Endothelial cell of umbilical vein (primary cell): Measurements from ENCODE around the gene PI4KA. TPM values are rescaled to one million over a fixed set of nuclear protein-coding genes. Genes with fewer than 3 reads are reported as not detected.
"Not testable (repeated sequence)": the region's sequence is repeated elsewhere in the genome, so short reads cannot be mapped to it uniquely, and the experiment has no call there.

ENCODE experiments used
- BruUV-seq: library from RNA; stranded (reverse); fragments of 400-500 nt; replicated peaks from 2 replicates; lab custom pipeline; 2021; lab: Mats Ljungman, UMichigan
- CTCF ChIA-PET: fragments of 300-600, 350-600 bp; sonication (Branson Sonifier 250); formaldehyde crosslinking; loops from one replicate; lab custom pipeline; 2021; ENCODE audit warnings: antibody characterized with exemption, inconsistent platforms; lab: Charles Lee
- POLR2A ChIA-PET: fragments of 300-600, 350-600 bp; sonication (Branson Sonifier 250); formaldehyde crosslinking; loops from one replicate; lab custom pipeline; 2021; ENCODE audit warnings: antibody characterized with exemption, inconsistent platforms; lab: Charles Lee
- DNase-seq: peaks from one replicate; pipeline ENCODE4 v3.0.0-alpha.2; 2011; ENCODE audit warnings: low read depth, low spot score
- FAIRE-seq: peaks from 2 replicates; lab custom pipeline; 2011; peaks lifted over from hg19 to GRCh38; lab: Jason Lieb, UNC
- H2AFZ ChIP-seq: 2 replicates; pipeline ENCODE4 v1.6.0; 2012; ENCODE audit warnings: low read depth, low read length, control low read depth, inconsistent platforms
- H3K27ac ChIP-seq: 2 replicates; pipeline ENCODE4 v1.5.1; 2011; ENCODE audit warnings: low read depth, mild to moderate bottlenecking, control low read depth, low read length, moderate library complexity; ENCODE audit not compliant: insufficient read depth
- H3K27me3 ChIP-seq, 2 experiments: 2 replicates each; pipeline versions ENCODE4 v1.6.0 to v1.6.1; 2011; ENCODE audit warnings: low read length in 2 of 2, mixed read lengths in 1 of 2; ENCODE audit not compliant: control insufficient read depth in 2 of 2, insufficient read depth in 2 of 2
- H3K36me3 ChIP-seq, 2 experiments: 2 replicates in 1 of 2; 3 replicates in 1 of 2; pipeline ENCODE4 v1.5.1; 2011; ENCODE audit warnings: low read length in 2 of 2, mild to moderate bottlenecking in 1 of 2, moderate library complexity in 1 of 2; ENCODE audit not compliant: control insufficient read depth in 2 of 2, insufficient read depth in 2 of 2; ENCODE audit errors: extremely low read depth in 1 of 2
- H3K4me1 ChIP-seq: 3 replicates; pipeline ENCODE4 v1.5.1; 2011; ENCODE audit warnings: mild to moderate bottlenecking, low read length; ENCODE audit not compliant: control insufficient read depth, insufficient read depth; ENCODE audit errors: extremely low read depth
- H3K4me2 ChIP-seq: 2 replicates; pipeline ENCODE4 v1.6.1; 2011; ENCODE audit warnings: low read length, control low read depth, mixed read lengths; ENCODE audit not compliant: insufficient read depth
- H3K4me3 ChIP-seq, 3 experiments: fragments of 200-600 bp in 1 of 3; sonication (generic), shearing (Covaris generic) in 1 of 3; replicated peaks in 1 of 3; 2 replicates each; pipeline ENCODE4 v1.5.1; 2011 to 2016; ENCODE audit warnings: control low read depth in 3 of 3, low read length in 3 of 3, mild to moderate bottlenecking in 2 of 3, inconsistent platforms in 1 of 3, low read depth in 1 of 3, moderate library complexity in 1 of 3; ENCODE audit not compliant: insufficient read depth in 1 of 3
- H3K79me2 ChIP-seq: 2 replicates; pipeline ENCODE4 v1.6.0; 2012; ENCODE audit warnings: low read length, inconsistent platforms; ENCODE audit not compliant: control insufficient read depth, insufficient read depth
- H3K9ac ChIP-seq: replicated peaks from 2 replicates; pipeline ENCODE3; 2011; ENCODE audit warnings: low read length, control low read depth; ENCODE audit not compliant: insufficient read depth; ENCODE audit errors: extremely low read depth
- H3K9me1 ChIP-seq: replicated peaks from 3 replicates; pipeline ENCODE4 v1.6.0; 2011; ENCODE audit warnings: mild to moderate bottlenecking, low read length; ENCODE audit not compliant: control insufficient read depth, insufficient read depth; ENCODE audit errors: extremely low read depth
- H3K9me3 ChIP-seq: replicated peaks from 2 replicates; pipeline ENCODE4 v1.5.1; 2012; ENCODE audit warnings: low read length, inconsistent platforms; ENCODE audit not compliant: control insufficient read depth, insufficient read depth
- H4K20me1 ChIP-seq: replicated peaks from 2 replicates; pipeline ENCODE3; 2011; ENCODE audit warnings: mild to moderate bottlenecking, low read length; ENCODE audit not compliant: control insufficient read depth, insufficient read depth; ENCODE audit errors: extremely low read depth
- JUN ChIP-seq: IDR thresholded peaks from 2 replicates; pipeline ENCODE4 v1.6.1; 2011; ENCODE audit warnings: borderline replicate concordance, low read depth; ENCODE audit not compliant: insufficient read length, insufficient read depth
- MYC ChIP-seq: IDR thresholded peaks from one replicate; pipeline ENCODE4 v1.6.1; 2011; ENCODE audit warnings: mild to moderate bottlenecking, low read depth, low read length
- POLR2A ChIP-seq: IDR thresholded peaks from 2 replicates; pipeline ENCODE4 v1.6.1; 2012; ENCODE audit warnings: low read depth, mild to moderate bottlenecking, control low read depth, low read length
- POLR2AphosphoS5 ChIP-seq: IDR thresholded peaks from 2 replicates; pipeline ENCODE4 v1.6.1; 2012; ENCODE audit warnings: low read depth, mild to moderate bottlenecking, control low read depth, low read length, moderate library complexity; ENCODE audit not compliant: insufficient read depth
- dilution Hi-C: fragments of 300-500 bp; cut with MboI; formaldehyde crosslinking; loops from one replicate; pipeline ENCODE4 v1.15.0; 2019; ENCODE audit warnings: low sequenced_read_pairs; ENCODE audit not compliant: extremely low pct_ligation_motif_present
- intact Hi-C: fragments of 100-400 bp; cut with micrococcal nuclease; formaldehyde crosslinking; loops from one replicate; pipeline ENCODE4 v1.10.0; 2022
- polyA plus RNA-seq, 4 experiments: library from polyadenylated mRNA; depleted of rRNA in 3 of 4; stranded (reverse) in 3 of 4; unstranded in 1 of 4; fragments of >200 nt; gene quantifications; 2 replicates each; pipeline versions ENCODE4 v1.2.1 to v1.2.3, GENCODE V29; 2011 to 2012; ENCODE audit warnings: missing spikeins in 1 of 4
- total RNA-seq: library from RNA; stranded (reverse); gene quantifications from 2 replicates; pipeline ENCODE4 v1.2.3, GENCODE V29; 2021
- TF ChIP-seq, protein P1 (sequence below): IDR thresholded peaks from 2 replicates; pipeline ENCODE4 v1.6.1; 2011; ENCODE audit not compliant: insufficient read depth, insufficient read length
- TF ChIP-seq, protein P2 (sequence below), 2 donors: IDR thresholded peaks; 1 replicate in 1 of 2; 2 replicates in 1 of 2; pipeline ENCODE4 v1.5.1; 2011; ENCODE audit warnings: low read length in 2 of 2, mild to moderate bottlenecking in 2 of 2, moderate library complexity in 2 of 2, control low read depth in 1 of 2, inconsistent platforms in 1 of 2, low read depth in 1 of 2; ENCODE audit not compliant: insufficient read depth in 1 of 2; ENCODE audit errors: extremely low read depth in 1 of 2

The PI4KA gene
- total and polyA plus RNA-seq, 2 donors (not counting 3 experiments of a cell fraction or from before 2014, with no cell fraction given), result 28.9 to 56.4 TPM

DNA sequence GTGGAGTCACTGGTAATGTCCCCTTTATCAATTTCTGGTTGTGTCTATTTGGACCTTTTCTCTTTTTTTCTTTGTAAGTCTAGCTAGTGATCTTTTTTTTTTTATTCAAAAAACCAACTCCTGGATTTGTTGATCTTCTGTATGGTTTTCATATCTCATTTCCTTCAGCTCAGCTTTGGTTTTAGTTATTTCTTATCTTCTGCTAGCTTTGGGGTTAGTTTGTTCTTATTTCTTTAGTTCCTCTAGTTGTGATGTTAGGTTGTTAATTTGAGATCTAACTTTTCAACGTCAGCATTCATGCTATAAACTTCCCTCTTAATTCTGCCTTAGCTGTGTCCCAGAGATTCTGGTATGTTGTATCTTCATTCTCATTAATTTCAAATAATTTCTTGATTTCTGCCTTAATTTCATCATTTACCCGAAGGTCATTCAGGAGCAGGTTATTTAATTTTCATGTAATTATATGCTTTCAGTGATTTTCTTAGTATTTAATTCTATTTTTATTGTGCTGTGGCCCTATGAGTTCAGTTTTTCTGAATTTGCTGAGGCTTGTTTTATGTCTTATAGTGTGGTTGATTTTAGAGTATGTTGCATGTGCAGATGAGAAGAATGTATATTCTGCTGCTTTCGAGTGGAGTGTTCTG, 29.0 kb downstream of the PI4KA start:
- Histone ChIP-seq H3K4me2 (no peak overlapping the region), H3K4me3 (no peak overlapping the region), H3K27me3 (no peaks in the 10 kb centered on the region), H3K9me3 (no peaks in the 10 kb centered on the region), H2AFZ (no peak overlapping the region), H3K4me1 (no peaks in the 10 kb centered on the region), H4K20me1 (no peaks in the 10 kb centered on the region), H3K36me3 (peaks cover 0 to 10% of the 10 kb centered on the region in 2 experiments), H3K9ac (no peak overlapping the region), H3K9me1 (no peaks in the 10 kb centered on the region), H3K79me2 (no peaks in the 10 kb centered on the region), H3K27ac (no peak overlapping the region)
- DNase-seq, result no peak
- BruUV-seq, result no TSS peak
- dilution Hi-C loops (no loop called here), intact Hi-C loops (no loop called here)
- FAIRE-seq, result no peak
- TF ChIP-seq, protein P1, sequence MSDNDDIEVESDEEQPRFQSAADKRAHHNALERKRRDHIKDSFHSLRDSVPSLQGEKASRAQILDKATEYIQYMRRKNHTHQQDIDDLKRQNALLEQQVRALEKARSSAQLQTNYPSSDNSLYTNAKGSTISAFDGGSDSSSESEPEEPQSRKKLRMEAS, result no peak
- TF ChIP-seq MYC (no peak), JUN (no peak), POLR2A (no peak), POLR2AphosphoS5 (no peak)
- TF ChIP-seq, protein P2, sequence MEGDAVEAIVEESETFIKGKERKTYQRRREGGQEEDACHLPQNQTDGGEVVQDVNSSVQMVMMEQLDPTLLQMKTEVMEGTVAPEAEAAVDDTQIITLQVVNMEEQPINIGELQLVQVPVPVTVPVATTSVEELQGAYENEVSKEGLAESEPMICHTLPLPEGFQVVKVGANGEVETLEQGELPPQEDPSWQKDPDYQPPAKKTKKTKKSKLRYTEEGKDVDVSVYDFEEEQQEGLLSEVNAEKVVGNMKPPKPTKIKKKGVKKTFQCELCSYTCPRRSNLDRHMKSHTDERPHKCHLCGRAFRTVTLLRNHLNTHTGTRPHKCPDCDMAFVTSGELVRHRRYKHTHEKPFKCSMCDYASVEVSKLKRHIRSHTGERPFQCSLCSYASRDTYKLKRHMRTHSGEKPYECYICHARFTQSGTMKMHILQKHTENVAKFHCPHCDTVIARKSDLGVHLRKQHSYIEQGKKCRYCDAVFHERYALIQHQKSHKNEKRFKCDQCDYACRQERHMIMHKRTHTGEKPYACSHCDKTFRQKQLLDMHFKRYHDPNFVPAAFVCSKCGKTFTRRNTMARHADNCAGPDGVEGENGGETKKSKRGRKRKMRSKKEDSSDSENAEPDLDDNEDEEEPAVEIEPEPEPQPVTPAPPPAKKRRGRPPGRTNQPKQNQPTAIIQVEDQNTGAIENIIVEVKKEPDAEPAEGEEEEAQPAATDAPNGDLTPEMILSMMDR (IDR thresholded peaks at IDR 0.05; ENCODE audit: extremely low read depth in 1 of 2, insufficient read depth in 1 of 2, low read depth in 1 of 2, low read length in 2 of 2), result no peak
- POLR2A ChIA-PET, result no interaction called here
- CTCF ChIA-PET, result no interaction called here

DNA sequence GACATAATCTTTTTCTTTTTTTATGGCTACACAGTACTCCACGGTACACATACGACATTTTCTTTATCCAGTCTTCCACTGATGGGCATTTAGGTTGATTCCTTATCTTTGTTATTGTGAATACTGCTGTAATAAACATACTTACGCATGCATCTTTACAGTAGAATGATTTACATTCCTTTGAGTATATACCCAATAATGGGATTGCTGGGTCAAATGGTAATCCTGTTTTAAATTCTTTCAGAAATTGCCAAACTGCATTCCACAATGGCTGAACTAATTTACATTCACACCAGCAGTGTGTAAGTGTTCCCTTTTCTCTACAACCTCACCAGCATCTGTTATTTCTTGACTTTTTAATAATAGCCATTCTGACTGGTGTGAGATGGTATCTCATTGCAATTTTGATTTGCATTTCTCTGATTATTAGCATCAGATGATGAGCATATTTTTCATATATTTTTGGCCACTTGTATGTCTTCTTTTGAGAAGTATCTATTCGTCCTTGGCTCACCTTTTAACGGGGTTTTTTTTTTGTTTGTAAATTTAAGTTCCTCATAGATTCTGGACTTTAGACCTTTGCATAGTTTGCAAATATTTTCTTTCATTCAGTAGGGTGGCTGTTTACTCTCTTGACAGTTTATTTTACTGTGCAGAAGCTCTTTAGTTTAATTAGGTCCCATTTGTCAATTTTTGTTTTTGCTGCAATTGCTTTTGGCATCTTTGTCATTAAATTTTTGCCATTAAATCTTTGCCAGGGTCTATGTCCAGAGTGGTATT, 32.0 kb downstream of the PI4KA start:
- H3K4me1 ChIP-seq, H3K9me3 ChIP-seq, BruUV-seq, FAIRE-seq, H3K27ac ChIP-seq, DNase-seq, dilution Hi-C loops, H4K20me1 ChIP-seq, intact Hi-C loops, CTCF ChIA-PET, H3K4me2 ChIP-seq, H2AFZ ChIP-seq, H3K4me3 ChIP-seq, H3K79me2 ChIP-seq, POLR2A ChIA-PET, H3K9ac ChIP-seq, H3K27me3 ChIP-seq, H3K36me3 ChIP-seq, H3K9me1 ChIP-seq: not testable (repeated sequence)
